Naive thymus-derived CD4-positive, alpha-beta T cell (primary cell): ENCODE results near the gene FBXO27. TPM values are rescaled to one million over a fixed set of nuclear protein-coding genes. Genes with fewer than 3 reads are reported as not detected.
"Not testable (repeated sequence)": the region's sequence is repeated elsewhere in the genome, so short reads cannot be mapped to it uniquely, and the experiment has no call there.

Experiments used
- ATAC-seq: fragments of 150-1000 bp; cut with Tn5 transposase; 2 replicates; pipeline ENCODE4 v1.10.0; 2021; ENCODE audit warnings: mild to moderate bottlenecking, moderate library complexity
- CTCF ChIA-PET: fragments of 350-600 bp; sonication (Branson Sonifier 250); formaldehyde crosslinking; loops from one replicate; lab custom pipeline; 2021; ENCODE audit warnings: antibody characterized with exemption; lab: Charles Lee
- POLR2A ChIA-PET: fragments of 350-600 bp; sonication (Branson Sonifier 250); formaldehyde crosslinking; loops from one replicate; lab custom pipeline; 2021; ENCODE audit warnings: antibody characterized with exemption, inconsistent platforms; lab: Charles Lee
- DNase-seq, 9 donors: peaks; one replicate each; pipeline versions ENCODE4 v3.0.0 to v3.0.0-alpha.2; 2020 to 2022; ENCODE audit warnings: mixed read lengths in 1 of 9
- H3K27ac ChIP-seq: one replicate; pipeline ENCODE4 v1.7.0; 2013; ENCODE audit warnings: mild to moderate bottlenecking, low read depth, low read length, moderate library complexity
- H3K27me3 ChIP-seq, 2 donors: one replicate each; pipeline ENCODE4 v1.7.0; 2013; ENCODE audit warnings: low read length in 2 of 2, mild to moderate bottlenecking in 2 of 2, moderate library complexity in 2 of 2; ENCODE audit not compliant: control insufficient read depth in 2 of 2, insufficient read depth in 2 of 2
- H3K36me3 ChIP-seq, 3 experiments: 1 replicate in 2 of 3; 2 replicates in 1 of 3; pipeline ENCODE4 v1.7.0; 2013; ENCODE audit warnings: low read length in 3 of 3, mild to moderate bottlenecking in 3 of 3, moderate library complexity in 1 of 3; ENCODE audit not compliant: insufficient read depth in 3 of 3, control insufficient read depth in 2 of 3
- H3K4me1 ChIP-seq, 2 donors: one replicate each; pipeline ENCODE4 v1.7.0; 2013; ENCODE audit warnings: low read length in 2 of 2, mild to moderate bottlenecking in 2 of 2, moderate library complexity in 1 of 2; ENCODE audit not compliant: control insufficient read depth in 2 of 2, insufficient read depth in 2 of 2
- H3K4me3 ChIP-seq: 2 replicates; pipeline ENCODE4 v1.7.0; 2013; ENCODE audit warnings: mild to moderate bottlenecking, low read length
- H3K9me3 ChIP-seq, 3 experiments: 1 replicate in 2 of 3; 2 replicates in 1 of 3; pipeline ENCODE4 v1.7.0; 2013; ENCODE audit warnings: low read length in 3 of 3; ENCODE audit not compliant: control insufficient read depth in 2 of 3
- H3K27ac Mint-ChIP-seq, 9 donors: one replicate each; pipeline ENCODE4 v1.8.0; 2020 to 2022; ENCODE audit warnings: mixed read lengths in 9 of 9, mild to moderate bottlenecking in 8 of 9, moderate library complexity in 5 of 9, inconsistent platforms in 2 of 9
- H3K27me3 Mint-ChIP-seq, 5 donors: one replicate each; pipeline ENCODE4 v1.8.0; 2021 to 2022; ENCODE audit warnings: mixed read lengths in 5 of 5, mild to moderate bottlenecking in 1 of 5
- H3K36me3 Mint-ChIP-seq, 5 donors: one replicate each; pipeline ENCODE4 v1.8.0; 2020 to 2022; ENCODE audit warnings: mixed read lengths in 5 of 5, mild to moderate bottlenecking in 3 of 5, inconsistent platforms in 1 of 5
- H3K4me1 Mint-ChIP-seq, 7 donors: one replicate each; pipeline ENCODE4 v1.8.0; 2020 to 2022; ENCODE audit warnings: mixed read lengths in 7 of 7, mild to moderate bottlenecking in 3 of 7, inconsistent platforms in 1 of 7
- H3K4me3 Mint-ChIP-seq, 10 donors: one replicate each; pipeline ENCODE4 v1.8.0; 2020 to 2022; ENCODE audit warnings: mild to moderate bottlenecking in 10 of 10, mixed read lengths in 10 of 10, moderate library complexity in 6 of 10, inconsistent platforms in 2 of 10
- H3K9me3 Mint-ChIP-seq, 11 donors: one replicate each; pipeline ENCODE4 v1.8.0; 2020 to 2022; ENCODE audit warnings: mixed read lengths in 11 of 11, mild to moderate bottlenecking in 4 of 11, inconsistent platforms in 1 of 11, moderate library complexity in 1 of 11
- intact Hi-C, 2 donors: fragments of 100-400 bp; cut with micrococcal nuclease; formaldehyde crosslinking; loops; one replicate each; pipeline ENCODE4 v1.15.1; 2023
- polyA plus RNA-seq, 2 donors: library from polyadenylated mRNA; unstranded; fragments of 300-500 nt; fragmentation: Illumina TruSeq; gene quantifications; one replicate each; pipeline ENCODE4 v1.2.3, GENCODE V29; 2021
- total RNA-seq, 6 experiments: library from RNA in 5 of 6; stranded (reverse) in 5 of 6; gene quantifications; 1 replicate in 5 of 6; 2 replicates in 1 of 6; pipeline ENCODE4 v1.2.3 and lab custom pipeline; 2021 to 2026

Gene FBXO27
- total and polyA plus RNA-seq, 7 experiments from 2014 or later = 0.35 to 0.48 (median 0.39) TPM; not detected in 4

DNA sequence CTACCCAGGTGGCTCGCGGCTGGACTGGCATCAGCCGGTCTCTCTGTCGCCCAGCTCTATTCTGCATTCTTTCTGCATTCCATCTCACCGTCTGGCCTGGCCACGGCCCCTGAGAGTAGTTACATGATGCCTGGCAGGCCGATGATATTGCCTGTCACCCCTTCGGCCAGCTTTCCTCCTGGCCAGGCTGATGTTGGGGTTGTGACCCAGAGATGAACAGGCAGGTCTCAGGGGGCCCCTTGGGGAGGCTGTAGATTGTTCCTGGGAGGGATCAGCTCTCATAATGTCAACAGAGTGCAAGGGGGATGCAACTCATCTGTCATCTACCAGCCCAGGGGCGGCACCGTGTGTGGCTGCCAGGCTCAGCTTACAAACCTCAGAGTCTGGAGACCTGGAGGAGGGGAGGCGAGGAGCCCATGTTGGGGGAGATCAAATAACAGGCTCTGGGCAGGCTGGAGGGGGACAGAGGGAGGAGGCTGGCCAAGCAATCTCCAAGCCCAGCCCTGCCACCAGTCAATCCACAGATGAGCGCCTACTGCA is 43.2 kb downstream of the FBXO27 start:
- Histone ChIP-seq H3K36me3 (no peaks in the 10 kb centered on the region), H3K4me3 (no peak overlapping the region), H3K4me1 (no peaks in the 10 kb centered on the region), H3K27me3 (no peaks in the 10 kb centered on the region), H3K9me3 (peaks cover 0 to 7% (median 0%) of the 10 kb centered on the region in 3 experiments), H3K27ac (no peak overlapping the region)
- ChIA-PET POLR2A (no interaction called here), CTCF (no interaction called here)
- no peak overlapping the region for H3K4me3 Mint-ChIP-seq
- peaks cover 0 to 18% (median 4%) of the 10 kb centered on the region in 11 donors for H3K9me3 Mint-ChIP-seq
- no peaks in the 10 kb centered on the region for H3K4me1 Mint-ChIP-seq
- intact Hi-C loops = no loop called here
- peaks cover 8 to 36% (median 12%) of the 10 kb centered on the region in 5 donors for H3K27me3 Mint-ChIP-seq
- DNase-seq = no peak
- ATAC-seq = no peak
- H3K36me3 Mint-ChIP-seq = peaks cover 0 to 4% (median 0%) of the 10 kb centered on the region in 5 donors
- no peak overlapping the region for H3K27ac Mint-ChIP-seq

DNA sequence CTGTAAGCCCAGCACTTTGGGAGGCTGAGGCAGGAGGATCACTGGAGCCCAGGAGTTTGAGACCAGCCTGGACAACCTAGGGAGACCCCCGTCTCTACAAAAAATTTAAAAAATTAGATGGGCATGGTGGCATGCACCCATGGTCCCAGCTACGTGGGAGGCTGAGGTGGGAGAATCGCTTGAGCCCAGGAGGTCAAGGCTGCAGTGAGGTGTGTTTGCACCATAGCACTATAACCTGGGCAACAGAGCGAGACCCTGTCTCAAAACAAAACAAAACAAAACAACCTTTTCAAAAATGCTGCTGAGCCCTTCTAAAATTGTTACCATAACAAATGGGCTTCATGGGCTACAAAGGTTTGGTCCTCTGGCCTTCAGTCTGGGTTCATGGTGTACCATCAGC is 43.7 kb downstream of the FBXO27 start:
- ATAC-seq, H3K4me3 ChIP-seq, POLR2A ChIA-PET, H3K36me3 Mint-ChIP-seq, H3K27me3 ChIP-seq, intact Hi-C loops, CTCF ChIA-PET, H3K27ac Mint-ChIP-seq, H3K4me1 Mint-ChIP-seq, DNase-seq, H3K9me3 ChIP-seq, H3K4me3 Mint-ChIP-seq, H3K4me1 ChIP-seq, H3K36me3 ChIP-seq, H3K27ac ChIP-seq: not testable (repeated sequence)
- peaks cover 8 to 35% (median 12%) of the 10 kb centered on the region in 5 donors for H3K27me3 Mint-ChIP-seq
- peaks cover 0 to 18% (median 4%) of the 10 kb centered on the region in 11 donors for H3K9me3 Mint-ChIP-seq

GRCh38 chr19:38987745-38988144 is 44.6 kb downstream of the FBXO27 start:
- H3K9me3 ChIP-seq, intact Hi-C loops, H3K27ac Mint-ChIP-seq, DNase-seq, POLR2A ChIA-PET, H3K36me3 ChIP-seq, CTCF ChIA-PET, H3K36me3 Mint-ChIP-seq, ATAC-seq, H3K4me3 ChIP-seq, H3K27me3 ChIP-seq, H3K4me3 Mint-ChIP-seq, H3K4me1 Mint-ChIP-seq, H3K27ac ChIP-seq, H3K4me1 ChIP-seq: not testable (repeated sequence)
- Mint-ChIP-seq H3K9me3 (peaks cover 0 to 12% (median 1%) of the 10 kb centered on the region in 11 donors), H3K27me3 (peaks cover 8 to 31% (median 10%) of the 10 kb centered on the region in 5 donors)

- Mint-ChIP-seq H3K27me3 (peaks cover 0 to 19% (median 9%) of the 10 kb centered on the region in 5 donors), H3K9me3 (peaks cover 0 to 19% (median 5%) of the 10 kb centered on the region in 11 donors), H3K4me1 (no peaks in the 10 kb centered on the region), H3K36me3 (peaks cover 0 to 4% (median 0%) of the 10 kb centered on the region in 5 donors), H3K27ac (no peak overlapping the region), H3K4me3 (no peak overlapping the region)
- no peaks in the 10 kb centered on the region for H3K4me1 ChIP-seq
- H3K36me3 ChIP-seq = no peaks in the 10 kb centered on the region
- no peaks in the 10 kb centered on the region for H3K27me3 ChIP-seq
- no peak overlapping the region for H3K4me3 ChIP-seq
- intact Hi-C loops = no loop called here
- CTCF ChIA-PET = no interaction called here
- ATAC-seq = no peak
- no peak for DNase-seq
- POLR2A ChIA-PET = no interaction called here
- H3K9me3 ChIP-seq = peaks cover 0 to 7% (median 0%) of the 10 kb centered on the region in 3 experiments
- no peak overlapping the region for H3K27ac ChIP-seq
Observed at GRCh38 chr19:38985262-38985661, 47.1 kb downstream of the FBXO27 start.

DNA sequence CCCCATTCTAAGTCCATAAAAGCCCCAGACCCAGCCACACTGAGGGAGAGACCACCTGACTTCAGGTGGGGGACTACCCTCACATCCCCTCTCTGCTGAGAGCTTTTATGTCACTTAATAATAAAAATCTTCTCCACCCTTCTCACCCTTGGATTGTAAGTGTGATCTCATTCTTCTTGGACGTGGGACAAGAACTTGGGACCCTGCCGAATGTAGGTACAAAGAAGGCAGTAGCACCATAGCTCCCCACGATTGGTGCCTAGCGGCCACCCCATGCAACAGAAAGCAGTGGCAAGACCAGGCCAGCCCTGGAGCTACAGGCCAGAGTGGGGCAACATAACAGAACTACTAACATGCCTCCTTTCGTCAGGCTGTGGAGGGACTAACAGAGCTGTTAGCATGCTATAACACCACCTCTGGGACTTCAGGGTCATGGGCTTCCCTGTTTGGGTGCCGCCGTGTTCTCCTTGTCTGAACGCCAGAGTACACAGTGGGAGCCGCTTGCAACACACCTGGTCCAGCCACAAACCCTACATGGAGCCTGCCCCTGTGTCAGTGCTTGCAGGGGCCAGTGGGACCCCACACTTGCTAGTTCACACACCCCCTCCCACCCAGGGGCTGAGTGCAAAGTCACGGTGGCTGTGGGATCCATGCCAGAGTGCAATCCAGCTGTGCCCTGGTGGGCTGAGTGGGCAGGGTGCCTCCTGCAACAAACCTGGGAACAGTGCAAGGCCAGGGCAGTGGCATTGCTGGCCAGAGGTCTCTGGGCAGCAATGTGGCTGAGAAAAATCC is 51.6 kb downstream of the FBXO27 start:
- H3K27ac ChIP-seq = no peak overlapping the region
- ATAC-seq (no peak), DNase-seq (no peak)
- peaks cover 0 to 20% (median 7%) of the 10 kb centered on the region in 11 donors for H3K9me3 Mint-ChIP-seq
- H3K9me3 ChIP-seq = peaks cover 0 to 7% (median 0%) of the 10 kb centered on the region in 3 experiments
- peaks cover 0 to 22% (median 5%) of the 10 kb centered on the region in 7 donors for H3K4me1 Mint-ChIP-seq
- no peaks in the 10 kb centered on the region for H3K27me3 ChIP-seq
- H3K27me3 Mint-ChIP-seq = peaks cover 12 to 34% (median 27%) of the 10 kb centered on the region in 5 donors
- H3K4me3 Mint-ChIP-seq = no peak overlapping the region
- intact Hi-C loops = no loop called here
- H3K4me3 ChIP-seq = no peak overlapping the region
- no peaks in the 10 kb centered on the region for H3K4me1 ChIP-seq
- CTCF ChIA-PET = no interaction called here
- H3K36me3 ChIP-seq = no peaks in the 10 kb centered on the region
- H3K27ac Mint-ChIP-seq = no peak overlapping the region
- POLR2A ChIA-PET = no interaction called here
- H3K36me3 Mint-ChIP-seq = no peaks in the 10 kb centered on the region

- no peaks in the 10 kb centered on the region for H3K9me3 ChIP-seq
- Mint-ChIP-seq H3K27ac (no peak overlapping the region), H3K27me3 (peaks cover 16 to 39% (median 31%) of the 10 kb centered on the region in 5 donors), H3K36me3 (peaks cover 0 to 2% (median 0%) of the 10 kb centered on the region in 5 donors), H3K4me1 (peaks cover 4 to 24% (median 9%) of the 10 kb centered on the region in 7 donors), H3K9me3 (peaks cover 0 to 12% (median 4%) of the 10 kb centered on the region in 11 donors), H3K4me3 (no peak overlapping the region)
- intact Hi-C loops = no loop called here
- POLR2A ChIA-PET = no interaction called here
- H3K27ac ChIP-seq = no peak overlapping the region
- H3K27me3 ChIP-seq = no peaks in the 10 kb centered on the region
- H3K4me1 ChIP-seq = no peaks in the 10 kb centered on the region
- DNase-seq (no peak), ATAC-seq (no peak)
- CTCF ChIA-PET = no interaction called here
- no peaks in the 10 kb centered on the region for H3K36me3 ChIP-seq
- no peak overlapping the region for H3K4me3 ChIP-seq
Observed at GRCh38 chr19:38979812-38980211, 52.5 kb downstream of the FBXO27 start.
